ENCODE data around the gene PSMD11. TPM values are rescaled to one million over a fixed set of nuclear protein-coding genes. Genes with fewer than 3 reads are reported as not detected.

PSMD11 gene
- polyA plus RNA-seq (2012; rRNA removed): 63.1 and 81.9 TPM in 2 replicates
- 55.5 and 60.2 TPM in 2 replicates for polyA plus RNA-seq (2012; cell fraction: cytosol; rRNA removed)
- polyA plus RNA-seq (2012; cell fraction: nucleus; rRNA removed): 53.6 and 83.8 TPM in 2 replicates

DNA sequence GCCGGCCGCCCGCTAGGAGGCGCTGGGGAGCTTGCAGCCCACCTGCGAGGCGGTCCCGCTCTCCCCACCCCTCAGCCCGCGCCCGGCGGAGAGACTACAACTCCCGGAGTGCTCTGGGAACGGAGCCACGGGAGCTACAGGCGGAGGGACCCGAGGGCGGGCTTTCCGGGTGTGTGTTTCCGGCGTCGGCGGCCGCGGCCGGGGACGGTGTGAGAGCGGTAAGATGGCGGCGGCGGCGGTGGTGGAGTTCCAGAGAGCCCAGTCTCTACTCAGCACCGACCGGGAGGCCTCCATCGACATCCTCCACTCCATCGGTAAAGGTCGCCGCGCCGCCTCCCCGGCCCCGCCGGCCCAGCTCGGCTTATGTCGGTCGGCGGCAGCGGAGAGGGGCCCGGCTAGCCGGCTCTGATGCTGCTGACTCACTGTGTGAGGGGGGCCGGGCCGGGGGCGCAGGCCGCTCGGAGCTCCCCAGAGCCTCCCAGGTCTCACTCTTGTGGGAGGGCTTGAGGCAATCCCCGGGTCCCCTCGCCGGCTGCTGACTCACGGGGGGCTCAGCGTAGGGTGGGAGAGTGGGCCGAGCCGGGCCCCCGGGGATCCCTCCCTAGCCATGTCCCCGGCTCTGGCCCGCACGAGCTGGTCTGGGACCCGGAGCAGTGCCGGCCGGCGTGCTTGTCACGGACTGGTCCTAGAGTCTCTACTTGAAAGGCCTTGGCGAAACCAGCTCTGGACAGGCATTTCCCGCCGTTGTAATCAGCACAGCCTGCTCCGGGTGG, at the start of gene PSMD11:
TSS of gene PSMD11 (plus strand) at position 210 of the 773 bp plus-strand sequence. CDS start at position 224, 14 bp downstream.
- CTCF ChIA-PET: interaction anchor here (0.6 to 4.8 kb wide), 35 partner anchors 9 to 1018 kb away, joined by 3 to 56 read pairs (median 4); partner anchors contain the start of gene CDK5R1
- peak; percentile 99 for DNase-seq
- H3K9me3 ChIP-seq: no peaks in the 10 kb centered on the region
- POLR2A ChIA-PET: interaction anchor here (0.9 to 1.5 kb wide), 3 partner anchors 14 to 43 kb away, joined by 3 to 9 read pairs (median 5); partner anchors contain the start of gene CDK5R1
- H3K36me3 ChIP-seq (replicated peaks in 1 of 2; ENCODE audit: control insufficient read depth in 1 of 2, insufficient read depth in 2 of 2, low read length in 1 of 2): peaks cover 21 to 28% of the 10 kb centered on the region in 2 experiments
- H3K4me3 ChIP-seq (ENCODE audit: low read depth in 2 of 2, low read length in 1 of 2): peak within 1 kb of the TSS; percentile 82 to 96
- peaks cover 41% of the 10 kb centered on the region for H4K20me1 ChIP-seq (ENCODE audit: insufficient read depth)
- H2AFZ ChIP-seq (ENCODE audit: low read depth): peak within 1 kb of the TSS; percentile 92
- H3K27ac ChIP-seq (ENCODE audit: low read depth in 2 of 2, low read length in 1 of 2): peak within 1 kb of the TSS; percentile 80 to 85
- no peaks in the 10 kb centered on the region for H3K9me2 ChIP-seq
- peaks cover 14% of the 10 kb centered on the region in 2 experiments; a peak in 3 of 4 replicates for H3K4me1 ChIP-seq (ENCODE audit: control insufficient read depth in 1 of 2, insufficient read depth in 2 of 2, low read depth in 1 of 2, low read length in 1 of 2)
- no peaks in the 10 kb centered on the region for H3F3A ChIP-seq (replicated peaks; ENCODE audit: insufficient read depth)
- H3K4me2 ChIP-seq: peak within 1 kb of the TSS; percentile 95
- under 1% methylated on average over 30 of the region's 74 CpGs for WGBS (ENCODE audit: low lambda C conversion rate)
- no peaks in the 10 kb centered on the region for H3K27me3 ChIP-seq (ENCODE audit: insufficient read depth)
- H3K9ac ChIP-seq: peak within 1 kb of the TSS; percentile 95
- H3K79me2 ChIP-seq (ENCODE audit: insufficient read depth): peaks cover 51% of the 10 kb centered on the region
- TF ChIP-seq SMC3 (IDR thresholded peaks at IDR 0.05; ENCODE audit: low read depth, low read length): no peak
- TF ChIP-seq FOSL2 (IDR thresholded peaks at IDR 0.05; ENCODE audit: borderline replicate concordance, low read depth): no peak
- TF ChIP-seq FOXM1 (IDR thresholded peaks at IDR 0.05; ENCODE audit: low read depth): no peak
- TF ChIP-seq, protein P1, sequence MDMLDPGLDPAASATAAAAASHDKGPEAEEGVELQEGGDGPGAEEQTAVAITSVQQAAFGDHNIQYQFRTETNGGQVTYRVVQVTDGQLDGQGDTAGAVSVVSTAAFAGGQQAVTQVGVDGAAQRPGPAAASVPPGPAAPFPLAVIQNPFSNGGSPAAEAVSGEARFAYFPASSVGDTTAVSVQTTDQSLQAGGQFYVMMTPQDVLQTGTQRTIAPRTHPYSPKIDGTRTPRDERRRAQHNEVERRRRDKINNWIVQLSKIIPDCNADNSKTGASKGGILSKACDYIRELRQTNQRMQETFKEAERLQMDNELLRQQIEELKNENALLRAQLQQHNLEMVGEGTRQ (IDR thresholded peaks at IDR 0.05; ENCODE audit: borderline replicate concordance, low read depth, low read length): no peak
- TF ChIP-seq, protein P2, sequence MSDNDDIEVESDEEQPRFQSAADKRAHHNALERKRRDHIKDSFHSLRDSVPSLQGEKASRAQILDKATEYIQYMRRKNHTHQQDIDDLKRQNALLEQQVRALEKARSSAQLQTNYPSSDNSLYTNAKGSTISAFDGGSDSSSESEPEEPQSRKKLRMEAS (IDR thresholded peaks at IDR 0.05; ENCODE audit: low read depth): peak; percentile 89
- peak; percentile 93 for TF ChIP-seq YY1 (IDR thresholded peaks at IDR 0.05; ENCODE audit: low read depth)
- no peak for TF ChIP-seq ELF1 (IDR thresholded peaks at IDR 0.05)
- no peak for TF ChIP-seq MEF2A (IDR thresholded peaks at IDR 0.05; ENCODE audit: borderline replicate concordance, low read depth)
- no peak for TF ChIP-seq NFIC (IDR thresholded peaks at IDR 0.05; ENCODE audit: borderline replicate concordance)
- TF ChIP-seq MXI1 (IDR thresholded peaks at IDR 0.05; ENCODE audit: low read depth, low read length): peak; percentile 34
- TF ChIP-seq SIN3A (IDR thresholded peaks at IDR 0.05; ENCODE audit: borderline replicate concordance, low read depth, low read length): peak; percentile 41; the same call in 1 of the 2 replicates
- TF ChIP-seq GABPA (IDR thresholded peaks at IDR 0.05; ENCODE audit: low read depth): peak; percentile 97
- TF ChIP-seq, protein P3, sequence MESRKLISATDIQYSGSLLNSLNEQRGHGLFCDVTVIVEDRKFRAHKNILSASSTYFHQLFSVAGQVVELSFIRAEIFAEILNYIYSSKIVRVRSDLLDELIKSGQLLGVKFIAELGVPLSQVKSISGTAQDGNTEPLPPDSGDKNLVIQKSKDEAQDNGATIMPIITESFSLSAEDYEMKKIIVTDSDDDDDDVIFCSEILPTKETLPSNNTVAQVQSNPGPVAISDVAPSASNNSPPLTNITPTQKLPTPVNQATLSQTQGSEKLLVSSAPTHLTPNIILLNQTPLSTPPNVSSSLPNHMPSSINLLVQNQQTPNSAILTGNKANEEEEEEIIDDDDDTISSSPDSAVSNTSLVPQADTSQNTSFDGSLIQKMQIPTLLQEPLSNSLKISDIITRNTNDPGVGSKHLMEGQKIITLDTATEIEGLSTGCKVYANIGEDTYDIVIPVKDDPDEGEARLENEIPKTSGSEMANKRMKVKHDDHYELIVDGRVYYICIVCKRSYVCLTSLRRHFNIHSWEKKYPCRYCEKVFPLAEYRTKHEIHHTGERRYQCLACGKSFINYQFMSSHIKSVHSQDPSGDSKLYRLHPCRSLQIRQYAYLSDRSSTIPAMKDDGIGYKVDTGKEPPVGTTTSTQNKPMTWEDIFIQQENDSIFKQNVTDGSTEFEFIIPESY (IDR thresholded peaks at IDR 0.05; ENCODE audit: borderline replicate concordance, low read depth): 0 out of 2 replicates have a peak, but pooled peaks have one; percentile 42
- peak; percentile 87; the same call in 1 of the 2 replicates for TF ChIP-seq TAF1 (IDR thresholded peaks at IDR 0.05; ENCODE audit: borderline replicate concordance, low read depth, low read length)
- TF ChIP-seq TCF12 (IDR thresholded peaks at IDR 0.05): peak; percentile 32; the same call in 1 of the 2 replicates
- no peak for TF ChIP-seq EZH2phosphoT487 (IDR thresholded peaks at IDR 0.05; ENCODE audit: borderline replicate concordance, low read depth)
- peak; percentile 80 for TF ChIP-seq POLR2AphosphoS5 (IDR thresholded peaks at IDR 0.05; ENCODE audit: low read depth, low read length)
- TF ChIP-seq, protein P4, sequence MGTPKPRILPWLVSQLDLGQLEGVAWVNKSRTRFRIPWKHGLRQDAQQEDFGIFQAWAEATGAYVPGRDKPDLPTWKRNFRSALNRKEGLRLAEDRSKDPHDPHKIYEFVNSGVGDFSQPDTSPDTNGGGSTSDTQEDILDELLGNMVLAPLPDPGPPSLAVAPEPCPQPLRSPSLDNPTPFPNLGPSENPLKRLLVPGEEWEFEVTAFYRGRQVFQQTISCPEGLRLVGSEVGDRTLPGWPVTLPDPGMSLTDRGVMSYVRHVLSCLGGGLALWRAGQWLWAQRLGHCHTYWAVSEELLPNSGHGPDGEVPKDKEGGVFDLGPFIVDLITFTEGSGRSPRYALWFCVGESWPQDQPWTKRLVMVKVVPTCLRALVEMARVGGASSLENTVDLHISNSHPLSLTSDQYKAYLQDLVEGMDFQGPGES (IDR thresholded peaks at IDR 0.05; ENCODE audit: low read depth, low read length): peak; percentile 14; the same call in 1 of the 2 replicates
- peak; percentile 88 for TF ChIP-seq CHD2 (IDR thresholded peaks at IDR 0.05; ENCODE audit: low read length, partially characterized antibody)
- no peak for TF ChIP-seq NRF1 (IDR thresholded peaks at IDR 0.05; ENCODE audit: low read depth, low read length)
- TF ChIP-seq, protein P5, sequence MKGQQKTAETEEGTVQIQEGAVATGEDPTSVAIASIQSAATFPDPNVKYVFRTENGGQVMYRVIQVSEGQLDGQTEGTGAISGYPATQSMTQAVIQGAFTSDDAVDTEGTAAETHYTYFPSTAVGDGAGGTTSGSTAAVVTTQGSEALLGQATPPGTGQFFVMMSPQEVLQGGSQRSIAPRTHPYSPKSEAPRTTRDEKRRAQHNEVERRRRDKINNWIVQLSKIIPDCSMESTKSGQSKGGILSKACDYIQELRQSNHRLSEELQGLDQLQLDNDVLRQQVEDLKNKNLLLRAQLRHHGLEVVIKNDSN (IDR thresholded peaks at IDR 0.05; ENCODE audit: borderline replicate concordance, low read depth): 0 out of 2 replicates have a peak, but pooled peaks have one; percentile 30
- TF ChIP-seq RFX5 (IDR thresholded peaks at IDR 0.05; ENCODE audit: low read length): no peak
- TF ChIP-seq, protein P6, sequence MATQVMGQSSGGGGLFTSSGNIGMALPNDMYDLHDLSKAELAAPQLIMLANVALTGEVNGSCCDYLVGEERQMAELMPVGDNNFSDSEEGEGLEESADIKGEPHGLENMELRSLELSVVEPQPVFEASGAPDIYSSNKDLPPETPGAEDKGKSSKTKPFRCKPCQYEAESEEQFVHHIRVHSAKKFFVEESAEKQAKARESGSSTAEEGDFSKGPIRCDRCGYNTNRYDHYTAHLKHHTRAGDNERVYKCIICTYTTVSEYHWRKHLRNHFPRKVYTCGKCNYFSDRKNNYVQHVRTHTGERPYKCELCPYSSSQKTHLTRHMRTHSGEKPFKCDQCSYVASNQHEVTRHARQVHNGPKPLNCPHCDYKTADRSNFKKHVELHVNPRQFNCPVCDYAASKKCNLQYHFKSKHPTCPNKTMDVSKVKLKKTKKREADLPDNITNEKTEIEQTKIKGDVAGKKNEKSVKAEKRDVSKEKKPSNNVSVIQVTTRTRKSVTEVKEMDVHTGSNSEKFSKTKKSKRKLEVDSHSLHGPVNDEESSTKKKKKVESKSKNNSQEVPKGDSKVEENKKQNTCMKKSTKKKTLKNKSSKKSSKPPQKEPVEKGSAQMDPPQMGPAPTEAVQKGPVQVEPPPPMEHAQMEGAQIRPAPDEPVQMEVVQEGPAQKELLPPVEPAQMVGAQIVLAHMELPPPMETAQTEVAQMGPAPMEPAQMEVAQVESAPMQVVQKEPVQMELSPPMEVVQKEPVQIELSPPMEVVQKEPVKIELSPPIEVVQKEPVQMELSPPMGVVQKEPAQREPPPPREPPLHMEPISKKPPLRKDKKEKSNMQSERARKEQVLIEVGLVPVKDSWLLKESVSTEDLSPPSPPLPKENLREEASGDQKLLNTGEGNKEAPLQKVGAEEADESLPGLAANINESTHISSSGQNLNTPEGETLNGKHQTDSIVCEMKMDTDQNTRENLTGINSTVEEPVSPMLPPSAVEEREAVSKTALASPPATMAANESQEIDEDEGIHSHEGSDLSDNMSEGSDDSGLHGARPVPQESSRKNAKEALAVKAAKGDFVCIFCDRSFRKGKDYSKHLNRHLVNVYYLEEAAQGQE (IDR thresholded peaks at IDR 0.05; ENCODE audit: low read depth, low read length): peak; percentile 31; the same call in 1 of the 2 replicates

Measured in SK-N-SH (cell line).